Nephron (organoid): ENCODE data around the gene LGR5.

Source experiments
- H3K27ac Mint-ChIP-seq, 3 experiments: 2 replicates each; pipeline ENCODE4 v1.8.0; 2020; ENCODE audit warnings: mixed read lengths in 3 of 3, mild to moderate bottlenecking in 2 of 3, moderate library complexity in 1 of 3
- H3K27me3 Mint-ChIP-seq: 2 replicates; pipeline ENCODE4 v1.8.0; 2021; ENCODE audit warnings: low read depth, mild to moderate bottlenecking, moderate library complexity, mixed read lengths
- H3K36me3 Mint-ChIP-seq: 2 replicates; pipeline ENCODE4 v1.8.0; 2020; ENCODE audit warnings: low read depth, mixed read lengths
- H3K4me1 Mint-ChIP-seq: 2 replicates; pipeline ENCODE4 v1.8.0; 2020; ENCODE audit warnings: mixed read lengths
- H3K4me3 Mint-ChIP-seq, 3 experiments: 2 replicates each; pipeline ENCODE4 v1.8.0; 2020; ENCODE audit warnings: mild to moderate bottlenecking in 3 of 3, mixed read lengths in 3 of 3, moderate library complexity in 2 of 3
- H3K9me3 Mint-ChIP-seq: 2 replicates; pipeline ENCODE4 v1.8.0; 2020; ENCODE audit warnings: mixed read lengths
- TF ChIP-seq, protein P1 (sequence below), 3 experiments: fragments of 200-600 bp; sonication (generic); IDR thresholded peaks; one replicate each; pipeline ENCODE4 v1.5.0; 2021; ENCODE audit warnings: antibody characterized with exemption in 3 of 3; ENCODE audit not compliant: unreplicated experiment in 3 of 3

LGR5 gene

DNA sequence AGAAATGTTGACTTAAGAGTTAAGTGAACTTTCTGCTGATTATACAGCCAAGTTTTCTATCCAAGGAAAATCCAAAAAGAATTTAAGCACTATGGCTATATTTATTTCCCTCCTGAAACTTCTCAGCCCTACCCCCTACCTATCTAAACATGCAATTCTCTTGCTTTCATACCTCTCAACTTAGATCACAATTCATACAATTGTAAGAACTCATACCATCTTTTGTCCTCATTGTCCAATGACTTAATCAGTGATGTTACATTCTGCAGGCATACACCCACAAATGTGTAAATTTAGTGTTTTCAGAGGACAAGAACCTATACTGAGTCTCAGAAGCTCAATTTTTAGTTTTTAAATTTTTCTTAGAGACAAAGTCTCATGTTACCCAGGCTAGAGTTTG is 161.9 kb downstream of the LGR5 start:
- no peaks in the 10 kb centered on the region for H3K4me1 Mint-ChIP-seq
- no peaks in the 10 kb centered on the region for H3K27me3 Mint-ChIP-seq
- TF ChIP-seq, protein P1, sequence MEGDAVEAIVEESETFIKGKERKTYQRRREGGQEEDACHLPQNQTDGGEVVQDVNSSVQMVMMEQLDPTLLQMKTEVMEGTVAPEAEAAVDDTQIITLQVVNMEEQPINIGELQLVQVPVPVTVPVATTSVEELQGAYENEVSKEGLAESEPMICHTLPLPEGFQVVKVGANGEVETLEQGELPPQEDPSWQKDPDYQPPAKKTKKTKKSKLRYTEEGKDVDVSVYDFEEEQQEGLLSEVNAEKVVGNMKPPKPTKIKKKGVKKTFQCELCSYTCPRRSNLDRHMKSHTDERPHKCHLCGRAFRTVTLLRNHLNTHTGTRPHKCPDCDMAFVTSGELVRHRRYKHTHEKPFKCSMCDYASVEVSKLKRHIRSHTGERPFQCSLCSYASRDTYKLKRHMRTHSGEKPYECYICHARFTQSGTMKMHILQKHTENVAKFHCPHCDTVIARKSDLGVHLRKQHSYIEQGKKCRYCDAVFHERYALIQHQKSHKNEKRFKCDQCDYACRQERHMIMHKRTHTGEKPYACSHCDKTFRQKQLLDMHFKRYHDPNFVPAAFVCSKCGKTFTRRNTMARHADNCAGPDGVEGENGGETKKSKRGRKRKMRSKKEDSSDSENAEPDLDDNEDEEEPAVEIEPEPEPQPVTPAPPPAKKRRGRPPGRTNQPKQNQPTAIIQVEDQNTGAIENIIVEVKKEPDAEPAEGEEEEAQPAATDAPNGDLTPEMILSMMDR (IDR thresholded peaks at IDR 0.05; ENCODE audit: unreplicated experiment in 3 of 3), result no peak
- no peaks in the 10 kb centered on the region for H3K9me3 Mint-ChIP-seq
- no peak overlapping the region for H3K27ac Mint-ChIP-seq
- no peak overlapping the region for H3K4me3 Mint-ChIP-seq
- peaks cover 17% of the 10 kb centered on the region for H3K36me3 Mint-ChIP-seq

DNA sequence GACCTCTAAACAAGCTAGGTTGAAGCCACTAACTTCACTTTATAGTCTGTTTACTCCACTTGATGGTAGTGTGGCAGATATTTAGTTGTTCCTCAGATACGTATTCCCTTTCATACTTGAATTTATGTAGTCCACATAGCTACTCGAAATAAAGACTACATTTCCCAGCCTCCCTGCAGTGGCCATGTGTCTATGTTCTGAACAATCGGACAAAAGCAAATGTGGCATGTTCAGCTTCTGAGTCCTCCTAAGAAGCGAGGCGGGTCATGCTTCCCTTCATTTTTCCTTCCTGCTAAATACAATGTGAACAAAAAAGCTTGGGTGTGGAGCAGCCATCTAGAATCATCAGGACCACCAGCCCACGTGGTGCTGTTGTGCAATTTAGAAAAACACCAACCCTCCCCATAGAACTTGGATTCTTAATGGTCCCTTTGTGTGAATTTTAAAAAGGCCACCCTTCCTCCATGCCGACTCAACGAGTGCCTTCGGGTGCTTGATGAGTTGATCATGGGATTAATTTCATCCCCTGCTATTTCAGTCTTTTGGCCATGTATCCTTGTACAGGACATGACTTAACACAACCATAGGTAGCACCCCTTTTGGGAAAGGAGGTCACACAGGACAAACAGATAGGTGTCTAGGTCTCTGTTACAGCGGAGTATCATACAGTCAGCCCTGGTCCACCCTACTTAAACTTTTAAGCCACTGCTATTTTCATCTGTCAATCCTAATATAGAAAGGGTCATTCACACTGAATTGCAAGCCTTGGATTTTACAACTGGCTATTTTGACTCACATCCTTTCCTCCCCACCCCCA is 163.4 kb downstream of the LGR5 start:
- no peaks in the 10 kb centered on the region for H3K27me3 Mint-ChIP-seq
- no peak overlapping the region for H3K27ac Mint-ChIP-seq
- TF ChIP-seq, protein P1 (IDR thresholded peaks at IDR 0.05; ENCODE audit: unreplicated experiment in 3 of 3), result no peak
- no peak overlapping the region for H3K4me3 Mint-ChIP-seq
- H3K4me1 Mint-ChIP-seq, result no peaks in the 10 kb centered on the region
- no peaks in the 10 kb centered on the region for H3K9me3 Mint-ChIP-seq
- peaks cover 31% of the 10 kb centered on the region for H3K36me3 Mint-ChIP-seq

DNA sequence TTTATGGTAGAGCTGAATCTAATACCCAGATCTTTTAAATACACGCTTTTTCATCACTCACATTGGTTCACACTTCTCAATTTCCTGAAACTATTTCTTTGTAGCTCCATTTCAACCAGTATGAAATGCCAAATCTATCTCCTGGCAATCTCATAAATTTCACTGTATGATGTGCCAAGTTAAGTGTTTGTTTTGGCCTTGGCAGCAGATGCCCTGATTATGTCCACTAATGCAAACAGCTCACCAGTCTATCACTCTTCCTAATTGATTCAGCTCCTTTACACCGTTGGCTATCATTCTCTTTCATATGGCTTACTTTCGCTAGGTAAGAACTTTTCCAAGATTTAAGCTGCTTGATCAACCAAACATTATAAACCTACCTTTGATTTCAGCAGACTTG is 165.4 kb downstream of the LGR5 start:
- Mint-ChIP-seq H3K4me3 (no peak overlapping the region), H3K9me3 (no peaks in the 10 kb centered on the region), H3K4me1 (no peaks in the 10 kb centered on the region), H3K36me3 (peaks cover 48% of the 10 kb centered on the region), H3K27me3 (no peaks in the 10 kb centered on the region), H3K27ac (no peak overlapping the region)
- TF ChIP-seq, protein P1 (IDR thresholded peaks at IDR 0.05; ENCODE audit: unreplicated experiment in 3 of 3), result no peak

DNA sequence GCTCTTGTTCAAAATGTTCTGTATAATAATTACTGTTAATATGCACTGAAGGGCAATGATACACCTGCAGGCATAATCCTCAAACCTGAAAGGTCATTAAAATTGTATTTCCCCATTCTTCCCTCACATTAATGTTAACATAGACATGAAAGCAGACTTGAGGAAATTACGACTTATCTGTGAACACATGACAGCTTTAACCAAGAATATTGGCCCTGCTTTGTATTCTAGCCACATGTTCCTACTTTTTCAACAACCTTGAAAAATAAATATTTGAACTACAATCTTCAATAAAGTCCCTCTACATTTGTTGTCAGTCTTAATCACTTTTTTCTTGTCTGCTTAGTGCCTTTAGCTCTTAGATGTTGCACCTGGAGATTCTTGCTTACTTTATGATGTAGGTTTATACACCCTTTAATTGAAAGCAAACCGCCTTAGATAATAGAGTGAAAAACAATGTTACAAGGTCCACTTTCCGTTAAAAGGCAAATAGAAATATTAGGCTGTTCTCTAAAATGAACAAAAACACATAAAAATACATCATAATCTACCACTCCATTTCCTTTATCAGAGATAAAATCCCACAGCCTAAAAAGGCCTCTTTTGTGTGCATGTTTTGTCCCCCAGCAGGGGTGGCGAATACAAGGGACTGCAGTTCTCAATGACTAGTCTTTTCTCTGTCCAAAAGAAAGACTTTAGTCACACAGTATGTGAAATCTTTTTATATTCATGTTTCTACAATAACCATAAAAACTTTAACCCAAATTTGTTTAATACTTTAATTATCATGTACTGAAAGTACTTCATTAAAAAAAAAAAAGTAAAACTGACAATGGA is 168.1 kb downstream of the LGR5 start:
- no peak overlapping the region for H3K4me3 Mint-ChIP-seq
- no peaks in the 10 kb centered on the region for H3K27me3 Mint-ChIP-seq
- TF ChIP-seq, protein P1 (IDR thresholded peaks at IDR 0.05; ENCODE audit: unreplicated experiment in 3 of 3), result no peak
- no peaks in the 10 kb centered on the region for H3K9me3 Mint-ChIP-seq
- H3K36me3 Mint-ChIP-seq, result peaks cover 71% of the 10 kb centered on the region
- H3K27ac Mint-ChIP-seq, result no peak overlapping the region
- no peaks in the 10 kb centered on the region for H3K4me1 Mint-ChIP-seq

DNA sequence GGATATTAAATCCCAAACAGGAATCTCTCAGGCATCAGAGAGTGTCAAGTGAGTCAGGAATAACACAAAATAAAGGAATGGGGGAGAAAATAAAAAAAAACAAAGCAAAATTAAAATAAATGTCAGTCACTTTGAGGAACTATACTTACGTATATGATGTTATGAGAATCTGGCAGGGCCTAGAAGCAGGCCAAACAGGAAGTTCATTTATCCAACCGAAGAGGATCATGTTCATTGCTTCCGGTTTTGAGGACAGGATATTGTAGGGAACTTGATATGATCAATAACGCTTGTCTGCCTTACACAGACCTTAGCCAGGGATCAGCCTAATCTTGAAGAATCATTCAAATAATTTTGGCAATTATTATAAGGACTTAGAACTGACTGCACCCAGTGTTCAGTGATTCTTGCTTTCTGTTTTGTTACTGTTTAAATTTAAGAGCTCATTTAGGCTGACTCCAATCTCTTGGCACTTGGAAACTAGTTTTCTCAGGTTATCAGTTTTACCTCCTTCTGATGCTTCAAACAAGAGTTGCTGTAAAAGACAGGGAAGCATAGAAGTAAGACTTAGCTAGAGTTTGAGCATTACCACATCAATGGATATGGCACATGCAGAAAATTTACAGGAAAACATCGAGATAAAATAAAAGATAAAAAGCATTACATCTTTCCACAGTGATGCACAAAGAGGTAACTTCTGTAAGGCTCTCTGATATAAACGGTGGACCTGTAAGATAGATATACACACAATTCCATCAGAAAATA is 170.6 kb downstream of the LGR5 start:
- TF ChIP-seq, protein P1 (IDR thresholded peaks at IDR 0.05; ENCODE audit: unreplicated experiment in 3 of 3), result no peak
- Mint-ChIP-seq H3K4me3 (no peak overlapping the region), H3K4me1 (no peaks in the 10 kb centered on the region), H3K27ac (no peak overlapping the region), H3K9me3 (no peaks in the 10 kb centered on the region), H3K36me3 (peaks cover 82% of the 10 kb centered on the region), H3K27me3 (no peaks in the 10 kb centered on the region)
